Kidney (tissue), 14 donors: ENCODE data around the gene ESR2. TPM values are rescaled to one million over a fixed set of nuclear protein-coding genes. Genes with fewer than 3 reads are reported as not detected.
"Not testable (repeated sequence)": the region's sequence is repeated elsewhere in the genome, so short reads cannot be mapped to it uniquely, and the experiment has no call there.

Source experiments
- DNase-seq, 5 donors: peaks; one replicate each; pipeline ENCODE4 v3.0.0-alpha.2; 2013 to 2020
- FAIRE-seq: peaks from 2 replicates; lab custom pipeline; 2012; peaks lifted over from hg19 to GRCh38; lab: Jason Lieb, UNC
- H3K27ac ChIP-seq, 2 donors: one replicate each; pipeline ENCODE4 v1.7.0; 2013; ENCODE audit warnings: low read depth in 2 of 2, low read length in 2 of 2, inconsistent platforms in 1 of 2
- H3K27me3 ChIP-seq: one replicate; pipeline ENCODE4 v1.7.1; 2013; ENCODE audit warnings: low read length, inconsistent platforms; ENCODE audit not compliant: control insufficient read depth, insufficient read depth
- H3K36me3 ChIP-seq, 3 donors: one replicate each; pipeline versions ENCODE4 v1.7.0 to v1.7.1; 2013; ENCODE audit warnings: low read length in 3 of 3, control low read depth in 1 of 3, inconsistent platforms in 1 of 3; ENCODE audit not compliant: insufficient read depth in 3 of 3, control insufficient read depth in 2 of 3
- H3K4me1 ChIP-seq, 3 donors: one replicate each; pipeline versions ENCODE4 v1.7.0 to v1.7.1; 2013; ENCODE audit warnings: low read length in 3 of 3, inconsistent platforms in 1 of 3, low read depth in 1 of 3; ENCODE audit not compliant: control insufficient read depth in 2 of 3, insufficient read depth in 2 of 3
- H3K4me3 ChIP-seq, 3 donors: one replicate each; pipeline versions ENCODE4 v1.7.0 to v1.8.1; 2013; ENCODE audit warnings: low read length in 3 of 3, control low read depth in 1 of 3, inconsistent platforms in 1 of 3
- H3K9ac ChIP-seq, 3 donors: one replicate each; pipeline versions ENCODE4 v1.7.0 to v1.7.1; 2013; ENCODE audit warnings: low read length in 3 of 3, control low read depth in 1 of 3, inconsistent platforms in 1 of 3
- H3K9me3 ChIP-seq, 3 donors: one replicate each; pipeline versions ENCODE4 v1.7.0 to v1.7.1; 2013; ENCODE audit warnings: low read length in 3 of 3, control low read depth in 1 of 3, inconsistent platforms in 1 of 3; ENCODE audit not compliant: control insufficient read depth in 2 of 3, insufficient read depth in 1 of 3
- CTCF ChIP-seq: IDR thresholded peaks from 3 replicates; pipeline ENCODE4 v1.5.1; 2012; ENCODE audit warnings: mild to moderate bottlenecking, moderate library complexity, borderline replicate concordance; ENCODE audit not compliant: insufficient read depth; ENCODE audit errors: extremely low read depth
- intact Hi-C: fragments of 100-400 bp; cut with DNase I; formaldehyde crosslinking; loops from one replicate; pipeline ENCODE4 v1.11.1; 2022
- polyA plus RNA-seq: library from polyadenylated mRNA; stranded (reverse); fragments of 350-450 nt; fragmentation: Illumina TruSeq; extraction: RNeasy Lipid Tissue Mini Kit (QIAGEN cat#74804); gene quantifications from one replicate; pipeline ENCODE4 v1.2.3, GENCODE V29; 2014; ENCODE audit warnings: low read depth, low replicate concordance; ENCODE audit not compliant: insufficient read depth
- total RNA-seq: library from RNA; stranded (reverse); fragmentation: NEBNext Ultra II Directional; extraction: Animal tissue kit (Norgen Biotek cat#: 25700); gene quantifications from one replicate; pipeline ENCODE4 v1.2.1, GENCODE V29; 2021
- donor health status: control.
- donor health status: control.
- donor health status: control.
- donor health status: control.
- donor health status: control.
- donor health status: DM: yes; HTN: yes; CAD: no.
- donor health status: Normal renal cell carcinoma (clear cell type).

ESR2 gene
- total and polyA plus RNA-seq, 2 donors from 2014 or later = 2.5 TPM; not detected in 1

DNA sequence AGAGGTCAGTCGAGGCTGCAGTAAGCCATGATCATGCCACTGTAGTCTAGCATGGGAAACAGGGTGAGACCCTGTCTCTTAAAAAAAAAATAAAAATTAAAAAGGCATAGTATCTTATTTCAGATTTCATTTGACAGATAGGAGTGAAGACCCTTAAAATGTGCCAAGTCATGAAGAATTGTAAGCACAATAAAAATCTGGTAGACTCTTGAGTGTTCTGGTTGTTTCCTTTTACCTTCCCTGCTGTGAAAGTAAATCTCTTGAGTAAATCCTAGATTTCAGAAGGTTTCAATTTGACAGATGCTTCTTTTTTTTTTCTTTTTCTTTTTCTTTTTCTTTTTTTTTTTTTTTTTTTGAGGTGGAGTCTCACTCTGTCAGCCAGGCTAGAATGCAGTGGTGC is 109.0 kb downstream of the ESR2 start:
- FAIRE-seq = no peak
- no peak for TF ChIP-seq CTCF
- intact Hi-C loops = no loop called here
- H3K27me3 ChIP-seq = no peaks in the 10 kb centered on the region
- H3K36me3 ChIP-seq = peaks cover 8 to 32% (median 17%) of the 10 kb centered on the region in 3 donors
- H3K4me1 ChIP-seq = no peaks in the 10 kb centered on the region
- H3K9me3 ChIP-seq = no peaks in the 10 kb centered on the region
- H3K27ac ChIP-seq = no peak overlapping the region
- no peak for DNase-seq
- H3K4me3 ChIP-seq = no peak overlapping the region
- no peak overlapping the region for H3K9ac ChIP-seq

- Histone ChIP-seq H3K36me3 (peaks cover 8 to 33% (median 19%) of the 10 kb centered on the region in 3 donors), H3K9ac (no peak overlapping the region), H3K4me1 (no peaks in the 10 kb centered on the region), H3K27me3 (no peaks in the 10 kb centered on the region), H3K4me3 (no peak overlapping the region), H3K27ac (no peak overlapping the region), H3K9me3 (no peaks in the 10 kb centered on the region)
- intact Hi-C loops = no loop called here
- TF ChIP-seq CTCF = no peak
- FAIRE-seq (no peak), DNase-seq (no peak)
These were observed 110.0 kb downstream of the ESR2 start for GRCh38 chr14:64184103-64184729.

DNA sequence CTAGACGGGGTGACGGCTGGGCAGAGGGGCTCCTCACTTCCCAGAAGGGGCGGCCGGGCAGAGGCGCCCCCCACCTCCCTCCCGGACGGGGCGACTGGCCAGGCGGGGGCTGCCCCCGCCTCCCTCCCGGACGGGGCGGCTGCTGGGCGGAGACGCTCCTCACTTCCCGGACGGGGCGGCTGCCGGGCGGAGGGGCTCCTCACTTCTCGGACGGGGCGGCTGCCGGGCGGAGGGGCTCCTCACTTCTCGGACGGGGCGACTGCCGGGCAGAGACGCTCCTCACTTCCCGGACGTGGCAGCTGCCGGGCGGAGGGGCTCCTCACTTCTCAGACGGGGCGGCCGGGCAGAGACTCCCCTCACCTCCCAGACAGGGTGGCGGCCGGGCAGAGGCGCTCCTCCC is 111.3 kb downstream of the ESR2 start:
- FAIRE-seq, H3K27me3 ChIP-seq, H3K4me3 ChIP-seq, H3K9ac ChIP-seq, H3K27ac ChIP-seq, H3K4me1 ChIP-seq, DNase-seq, intact Hi-C loops, H3K9me3 ChIP-seq: not testable (repeated sequence)
- H3K36me3 ChIP-seq = peaks cover 8 to 36% (median 15%) of the 10 kb centered on the region in 3 donors

- DNase-seq (no peak), FAIRE-seq (no peak)
- Histone ChIP-seq H3K36me3 (peaks cover 3 to 53% (median 19%) of the 10 kb centered on the region in 3 donors), H3K27ac (no peak overlapping the region), H3K27me3 (no peaks in the 10 kb centered on the region), H3K4me1 (no peaks in the 10 kb centered on the region), H3K9me3 (no peaks in the 10 kb centered on the region), H3K9ac (no peak overlapping the region), H3K4me3 (no peak overlapping the region)
- no peak for TF ChIP-seq CTCF
- intact Hi-C loops = no loop called here
These were observed 115.4 kb downstream of the ESR2 start for GRCh38 chr14:64178814-64179213.
